SK-N-MC (cell line): ENCODE data around the gene KRTAP5-1.

ENCODE experiments used
- EZH2 ChIP-seq: fragments of 200-600 bp; sonication (generic); IDR thresholded peaks from one replicate; pipeline ENCODE4 v1.6.1; 2017; ENCODE audit warnings: antibody characterized with exemption
- FOXP2 ChIP-seq: optimal IDR thresholded peaks from 2 replicates; pipeline ENCODE3; 2011; ENCODE audit warnings: mild to moderate bottlenecking, moderate library complexity; ENCODE audit not compliant: insufficient read depth; ENCODE audit errors: extremely low read length, control extremely low read depth
- POLR2AphosphoS5 ChIP-seq: IDR thresholded peaks from 2 replicates; pipeline ENCODE4 v1.6.1; 2012; ENCODE audit warnings: mild to moderate bottlenecking, low read depth, low read length, borderline replicate concordance

DNA sequence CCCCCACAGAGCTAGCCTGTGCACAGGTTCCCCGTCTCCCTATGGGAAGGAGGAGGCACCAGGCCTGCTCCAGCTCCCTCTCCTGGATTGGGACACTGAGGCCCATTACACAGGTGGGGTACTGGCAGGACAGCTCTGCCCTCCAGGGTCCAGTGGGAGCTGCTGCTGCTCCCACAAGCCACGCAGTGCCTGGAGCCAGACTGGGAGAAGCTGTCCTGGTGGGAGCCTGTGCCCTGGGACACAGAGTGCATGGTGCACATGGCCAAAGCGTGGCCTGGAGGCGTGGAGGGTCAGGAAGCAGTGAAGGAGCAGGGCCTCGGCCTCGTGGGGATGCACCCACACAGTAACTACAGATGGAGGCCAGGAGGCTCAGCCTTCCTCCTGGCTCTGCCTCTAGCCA lies 40.5 kb downstream of the KRTAP5-1 start:
- TF ChIP-seq POLR2AphosphoS5 (no peak), EZH2 (no peak), FOXP2 (no peak)
